ENCODE measurements around the gene TMIGD1. TPM values are rescaled to one million over a fixed set of nuclear protein-coding genes. Genes with fewer than 3 reads are reported as not detected.
A peak's percentile ranks its signal among the peaks of the same experiment; 100 is the strongest.

Gene TMIGD1
- polyA plus RNA-seq, 1 of the 3 experiments (the other 2 are of a cell fraction), result not detected

DNA sequence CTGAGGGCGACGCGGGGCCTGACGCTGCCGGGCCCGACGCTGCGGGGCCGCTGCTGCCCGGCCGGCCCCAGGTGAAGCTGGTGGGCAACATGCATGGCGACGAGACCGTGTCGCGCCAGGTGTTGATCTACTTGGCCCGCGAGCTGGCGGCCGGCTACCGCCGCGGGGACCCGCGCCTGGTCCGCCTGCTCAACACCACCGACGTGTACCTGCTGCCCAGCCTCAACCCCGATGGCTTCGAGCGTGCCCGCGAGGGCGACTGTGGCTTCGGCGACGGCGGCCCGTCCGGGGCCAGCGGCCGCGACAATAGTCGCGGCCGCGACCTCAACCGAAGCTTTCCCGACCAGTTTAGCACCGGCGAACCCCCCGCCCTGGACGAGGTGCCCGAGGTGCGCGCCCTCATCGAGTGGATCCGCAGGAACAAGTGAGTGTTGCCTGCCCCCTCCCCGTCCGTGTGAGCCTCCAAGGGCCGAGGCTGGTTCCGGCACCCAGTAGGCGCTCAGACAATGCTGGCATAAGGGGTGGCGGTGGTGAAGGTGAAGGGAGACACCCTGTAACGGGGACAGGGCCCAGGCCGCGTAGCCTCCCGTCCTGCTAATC is 45.5 kb upstream of the TMIGD1 start:
- Histone ChIP-seq H3K9ac (peak overlapping the region; percentile 80), H3K36me3 (replicated peaks in 1 of 2; ENCODE audit: control insufficient read depth in 1 of 2, insufficient read depth in 2 of 2, low read length in 1 of 2) (no peaks in the 10 kb centered on the region), H3K9me2 (no peaks in the 10 kb centered on the region), H3K79me2 (ENCODE audit: insufficient read depth) (peaks cover 53% of the 10 kb centered on the region), H3K4me3 (ENCODE audit: low read depth in 2 of 2, low read length in 1 of 2) (peak overlapping the region; percentile 70 to 95), H4K20me1 (ENCODE audit: insufficient read depth) (peaks cover 23% of the 10 kb centered on the region; the same call in 1 of the 2 replicates), H3K27me3 (ENCODE audit: insufficient read depth) (no peaks in the 10 kb centered on the region), H3K4me1 (ENCODE audit: control insufficient read depth in 1 of 2, insufficient read depth in 2 of 2, low read depth in 1 of 2, low read length in 1 of 2) (peaks cover 5 to 21% of the 10 kb centered on the region in 2 experiments; a peak in 3 of 4 replicates), H2AFZ (ENCODE audit: low read depth) (peak overlapping the region; percentile 98), H3K4me2 (peak overlapping the region; percentile 92), H3K9me3 (no peaks in the 10 kb centered on the region), H3K27ac (ENCODE audit: low read depth in 2 of 2, low read length in 1 of 2) (peak overlapping the region; percentile 62 to 84; a peak in 3 of 4 replicates), H3F3A (replicated peaks; ENCODE audit: insufficient read depth) (no peaks in the 10 kb centered on the region)
- POLR2A ChIA-PET, result no interaction called here
- 4% methylated on average over 8 of the region's 68 CpGs for WGBS (ENCODE audit: low lambda C conversion rate)
- CTCF ChIA-PET, result interaction anchor here (0.9 to 1.6 kb wide), 5 partner anchors 13 to 254 kb away, joined by 3 to 5 read pairs (median 3); no protein-coding TSS in a partner anchor
- no peak for TF ChIP-seq GABPA (IDR thresholded peaks at IDR 0.05; ENCODE audit: low read depth)
- no peak for TF ChIP-seq TAF1 (IDR thresholded peaks at IDR 0.05; ENCODE audit: borderline replicate concordance, low read depth, low read length)
- no peak for TF ChIP-seq SMC3 (IDR thresholded peaks at IDR 0.05; ENCODE audit: low read depth, low read length)
- TF ChIP-seq GATA2 (CRISPR knock-in tag; IDR thresholded peaks at IDR 0.05), result no peak
- TF ChIP-seq, protein P1, sequence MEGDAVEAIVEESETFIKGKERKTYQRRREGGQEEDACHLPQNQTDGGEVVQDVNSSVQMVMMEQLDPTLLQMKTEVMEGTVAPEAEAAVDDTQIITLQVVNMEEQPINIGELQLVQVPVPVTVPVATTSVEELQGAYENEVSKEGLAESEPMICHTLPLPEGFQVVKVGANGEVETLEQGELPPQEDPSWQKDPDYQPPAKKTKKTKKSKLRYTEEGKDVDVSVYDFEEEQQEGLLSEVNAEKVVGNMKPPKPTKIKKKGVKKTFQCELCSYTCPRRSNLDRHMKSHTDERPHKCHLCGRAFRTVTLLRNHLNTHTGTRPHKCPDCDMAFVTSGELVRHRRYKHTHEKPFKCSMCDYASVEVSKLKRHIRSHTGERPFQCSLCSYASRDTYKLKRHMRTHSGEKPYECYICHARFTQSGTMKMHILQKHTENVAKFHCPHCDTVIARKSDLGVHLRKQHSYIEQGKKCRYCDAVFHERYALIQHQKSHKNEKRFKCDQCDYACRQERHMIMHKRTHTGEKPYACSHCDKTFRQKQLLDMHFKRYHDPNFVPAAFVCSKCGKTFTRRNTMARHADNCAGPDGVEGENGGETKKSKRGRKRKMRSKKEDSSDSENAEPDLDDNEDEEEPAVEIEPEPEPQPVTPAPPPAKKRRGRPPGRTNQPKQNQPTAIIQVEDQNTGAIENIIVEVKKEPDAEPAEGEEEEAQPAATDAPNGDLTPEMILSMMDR (IDR thresholded peaks at IDR 0.05), result no peak
- TF ChIP-seq MEF2A (IDR thresholded peaks at IDR 0.05; ENCODE audit: borderline replicate concordance, low read depth), result no peak
- TF ChIP-seq, protein P2, sequence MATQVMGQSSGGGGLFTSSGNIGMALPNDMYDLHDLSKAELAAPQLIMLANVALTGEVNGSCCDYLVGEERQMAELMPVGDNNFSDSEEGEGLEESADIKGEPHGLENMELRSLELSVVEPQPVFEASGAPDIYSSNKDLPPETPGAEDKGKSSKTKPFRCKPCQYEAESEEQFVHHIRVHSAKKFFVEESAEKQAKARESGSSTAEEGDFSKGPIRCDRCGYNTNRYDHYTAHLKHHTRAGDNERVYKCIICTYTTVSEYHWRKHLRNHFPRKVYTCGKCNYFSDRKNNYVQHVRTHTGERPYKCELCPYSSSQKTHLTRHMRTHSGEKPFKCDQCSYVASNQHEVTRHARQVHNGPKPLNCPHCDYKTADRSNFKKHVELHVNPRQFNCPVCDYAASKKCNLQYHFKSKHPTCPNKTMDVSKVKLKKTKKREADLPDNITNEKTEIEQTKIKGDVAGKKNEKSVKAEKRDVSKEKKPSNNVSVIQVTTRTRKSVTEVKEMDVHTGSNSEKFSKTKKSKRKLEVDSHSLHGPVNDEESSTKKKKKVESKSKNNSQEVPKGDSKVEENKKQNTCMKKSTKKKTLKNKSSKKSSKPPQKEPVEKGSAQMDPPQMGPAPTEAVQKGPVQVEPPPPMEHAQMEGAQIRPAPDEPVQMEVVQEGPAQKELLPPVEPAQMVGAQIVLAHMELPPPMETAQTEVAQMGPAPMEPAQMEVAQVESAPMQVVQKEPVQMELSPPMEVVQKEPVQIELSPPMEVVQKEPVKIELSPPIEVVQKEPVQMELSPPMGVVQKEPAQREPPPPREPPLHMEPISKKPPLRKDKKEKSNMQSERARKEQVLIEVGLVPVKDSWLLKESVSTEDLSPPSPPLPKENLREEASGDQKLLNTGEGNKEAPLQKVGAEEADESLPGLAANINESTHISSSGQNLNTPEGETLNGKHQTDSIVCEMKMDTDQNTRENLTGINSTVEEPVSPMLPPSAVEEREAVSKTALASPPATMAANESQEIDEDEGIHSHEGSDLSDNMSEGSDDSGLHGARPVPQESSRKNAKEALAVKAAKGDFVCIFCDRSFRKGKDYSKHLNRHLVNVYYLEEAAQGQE (IDR thresholded peaks at IDR 0.05; ENCODE audit: low read depth, low read length), result no peak
- TF ChIP-seq EZH2phosphoT487 (IDR thresholded peaks at IDR 0.05; ENCODE audit: borderline replicate concordance, low read depth), result no peak
- TF ChIP-seq, protein P3, sequence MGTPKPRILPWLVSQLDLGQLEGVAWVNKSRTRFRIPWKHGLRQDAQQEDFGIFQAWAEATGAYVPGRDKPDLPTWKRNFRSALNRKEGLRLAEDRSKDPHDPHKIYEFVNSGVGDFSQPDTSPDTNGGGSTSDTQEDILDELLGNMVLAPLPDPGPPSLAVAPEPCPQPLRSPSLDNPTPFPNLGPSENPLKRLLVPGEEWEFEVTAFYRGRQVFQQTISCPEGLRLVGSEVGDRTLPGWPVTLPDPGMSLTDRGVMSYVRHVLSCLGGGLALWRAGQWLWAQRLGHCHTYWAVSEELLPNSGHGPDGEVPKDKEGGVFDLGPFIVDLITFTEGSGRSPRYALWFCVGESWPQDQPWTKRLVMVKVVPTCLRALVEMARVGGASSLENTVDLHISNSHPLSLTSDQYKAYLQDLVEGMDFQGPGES (IDR thresholded peaks at IDR 0.05; ENCODE audit: low read depth, low read length), result no peak
- no peak for TF ChIP-seq SIN3A (IDR thresholded peaks at IDR 0.05; ENCODE audit: borderline replicate concordance, low read depth, low read length)
- peak; percentile 71 for DNase-seq
